IMR-90 (cell line): ENCODE results near the gene CLIP3. TPM values are rescaled to one million over a fixed set of nuclear protein-coding genes. Genes with fewer than 3 reads are reported as not detected.

Experiments
- ATAC-seq: fragments of 200-7000 bp; cut with Tn5 transposase; 2 replicates; pipeline ENCODE4 v1.9.1; 2020; ENCODE audit warnings: low read depth, mild to moderate bottlenecking, moderate library complexity
- BruUV-seq: library from RNA; stranded (reverse); fragments of 400-500 nt; replicated peaks from 2 replicates; lab custom pipeline; 2021; lab: Mats Ljungman, UMichigan
- CTCF ChIA-PET: fragments of 300-600 bp; formaldehyde crosslinking; extraction: SDS; loops from one replicate; lab custom pipeline; 2021; ENCODE audit warnings: antibody characterized with exemption; lab: Yijun Ruan, JAX
- POLR2A ChIA-PET: fragments of 300-600 bp; sonication (Branson Sonifier 250); formaldehyde crosslinking; loops from one replicate; lab custom pipeline; 2022; ENCODE audit warnings: antibody characterized with exemption; ENCODE audit not compliant: unreplicated experiment; lab: Charles Lee
- DNase-seq: peaks from one replicate; pipeline ENCODE4 v3.0.0; 2013
- H2AFZ ChIP-seq: replicated peaks from 2 replicates; pipeline ENCODE3; 2013; ENCODE audit warnings: low read length, mild to moderate bottlenecking; ENCODE audit not compliant: poor library complexity
- H2AK5ac ChIP-seq: 2 replicates; pipeline ENCODE4 v1.6.1; 2013; ENCODE audit warnings: low read depth, low read length, inconsistent platforms
- H2AK9ac ChIP-seq: replicated peaks from 2 replicates; pipeline ENCODE3; 2013; ENCODE audit warnings: mild to moderate bottlenecking, low read depth, low read length, moderate library complexity; ENCODE audit not compliant: poor library complexity
- H2BK120ac ChIP-seq: 2 replicates; pipeline ENCODE4 v1.6.1; 2013; ENCODE audit warnings: low read depth, low read length, inconsistent platforms
- H2BK15ac ChIP-seq: 3 replicates; pipeline ENCODE4 v1.6.1; 2013; ENCODE audit warnings: low read depth, low read length, inconsistent platforms
- H2BK20ac ChIP-seq: 2 replicates; pipeline ENCODE4 v1.6.1; 2013; ENCODE audit warnings: low read depth, mild to moderate bottlenecking, inconsistent platforms, low read length, moderate library complexity
- H2BK5ac ChIP-seq: 2 replicates; pipeline ENCODE4 v1.6.1; 2013; ENCODE audit warnings: mild to moderate bottlenecking, low read depth, low read length, inconsistent platforms; ENCODE audit not compliant: poor library complexity, severe bottlenecking
- H3K14ac ChIP-seq: replicated peaks from 2 replicates; pipeline ENCODE4 v1.6.1; 2013; ENCODE audit warnings: low read depth, low read length, inconsistent platforms
- H3K18ac ChIP-seq: 2 replicates; pipeline ENCODE4 v1.6.1; 2013; ENCODE audit warnings: low read depth, low read length, control low read depth
- H3K23ac ChIP-seq: 2 replicates; pipeline ENCODE4 v1.6.1; 2013; ENCODE audit warnings: low read depth, low read length, inconsistent platforms
- H3K27ac ChIP-seq: 2 replicates; pipeline ENCODE4 v1.5.1; 2013; ENCODE audit warnings: mild to moderate bottlenecking, control low read depth, low read length; ENCODE audit not compliant: insufficient read depth
- H3K27me3 ChIP-seq: 2 replicates; pipeline ENCODE4 v1.6.1; 2013; ENCODE audit warnings: low read length; ENCODE audit not compliant: control insufficient read depth, insufficient read depth
- H3K36me3 ChIP-seq: 2 replicates; pipeline ENCODE4 v1.6.1; 2013; ENCODE audit warnings: low read length, mixed read lengths; ENCODE audit not compliant: control insufficient read depth, insufficient read depth
- H3K4ac ChIP-seq: 2 replicates; pipeline ENCODE4 v1.6.1; 2013; ENCODE audit warnings: low read depth, low read length, inconsistent platforms
- H3K4me1 ChIP-seq: 2 replicates; pipeline ENCODE4 v1.6.1; 2013; ENCODE audit warnings: low read length, mixed read lengths; ENCODE audit not compliant: control insufficient read depth, insufficient read depth
- H3K4me2 ChIP-seq: 2 replicates; pipeline ENCODE4 v1.6.1; 2013; ENCODE audit warnings: low read depth, mild to moderate bottlenecking, control low read depth, low read length, moderate library complexity
- H3K4me3 ChIP-seq: 2 replicates; pipeline ENCODE4 v1.5.1; 2013; ENCODE audit warnings: low read depth, mild to moderate bottlenecking, control low read depth, low read length, moderate library complexity; ENCODE audit not compliant: insufficient read depth
- H3K56ac ChIP-seq: 2 replicates; pipeline ENCODE4 v1.6.1; 2013; ENCODE audit warnings: low read length, inconsistent platforms; ENCODE audit not compliant: insufficient read depth; ENCODE audit errors: extremely low read depth
- H3K79me1 ChIP-seq, 2 experiments: 2 replicates each; pipeline ENCODE4 v1.6.1; 2013; ENCODE audit warnings: low read length in 2 of 2, inconsistent platforms in 1 of 2, low read depth in 1 of 2
- H3K9ac ChIP-seq: 2 replicates; pipeline ENCODE4 v1.6.1; 2013; ENCODE audit warnings: low read depth, low read length, control low read depth
- H3K9me1 ChIP-seq: 2 replicates; pipeline ENCODE4 v1.6.1; 2013; ENCODE audit warnings: low read length, inconsistent platforms; ENCODE audit not compliant: insufficient read depth
- H3K9me3 ChIP-seq: 2 replicates; pipeline ENCODE4 v1.6.1; 2013; ENCODE audit warnings: low read length; ENCODE audit not compliant: control insufficient read depth, insufficient read depth
- H4K20me1 ChIP-seq: 2 replicates; pipeline ENCODE4 v1.6.1; 2013; ENCODE audit warnings: low read length, inconsistent platforms; ENCODE audit not compliant: insufficient read depth
- H4K5ac ChIP-seq: 2 replicates; pipeline ENCODE4 v1.6.1; 2013; ENCODE audit warnings: mild to moderate bottlenecking, low read depth, low read length, control low read depth
- H4K8ac ChIP-seq, 2 experiments: 2 replicates each; pipeline ENCODE4 v1.6.1; 2013; ENCODE audit warnings: low read depth in 2 of 2, low read length in 2 of 2, control low read depth in 1 of 2, inconsistent platforms in 1 of 2
- H4K91ac ChIP-seq: 2 replicates; pipeline ENCODE4 v1.6.1; 2013; ENCODE audit warnings: low read depth, low read length, inconsistent platforms; ENCODE audit not compliant: insufficient read depth
- MAZ ChIP-seq: IDR thresholded peaks from 2 replicates; pipeline ENCODE4 v1.6.1; 2012; ENCODE audit warnings: low read depth, mild to moderate bottlenecking, low read length, improper control_type of control experiment, moderate library complexity, borderline replicate concordance
- POLR2A ChIP-seq: IDR thresholded peaks from 2 replicates; pipeline ENCODE4 v1.6.1; 2012; ENCODE audit warnings: mild to moderate bottlenecking, low read depth, low read length
- RCOR1 ChIP-seq: IDR thresholded peaks from 2 replicates; pipeline ENCODE4 v1.6.1; 2012; ENCODE audit warnings: mild to moderate bottlenecking, low read length, improper control_type of control experiment; ENCODE audit not compliant: insufficient replicate concordance
- RFX5 ChIP-seq: IDR thresholded peaks from 2 replicates; pipeline ENCODE4 v1.8.0; 2012; ENCODE audit warnings: low read depth, mild to moderate bottlenecking, low read length, moderate library complexity
- WGBS, 2 experiments: methylation state at CpG; one replicate each; pipeline versions ENCODE4 v1.1.5 to v1.1.7; 2013; ENCODE audit warnings: missing lambda C conversion rate in 2 of 2; ENCODE audit not compliant: insufficient read length in 1 of 2; ENCODE audit errors: extremely low coverage in 2 of 2; 5-methylcytosine and 5-hydroxymethylcytosine counted together
- dilution Hi-C: fragments of 300-500 bp; cut with HindIII; formaldehyde crosslinking; loops from one replicate; pipeline ENCODE4 v1.14.3; 2018; ENCODE audit warnings: low sequenced_read_pairs; ENCODE audit not compliant: unreplicated experiment
- in situ Hi-C: fragments of 300-500 bp; cut with MboI; formaldehyde crosslinking; loops from 3 replicates; pipeline ENCODE4 v1.14.3; 2019; ENCODE audit warnings: low sequenced_read_pairs, inconsistent platforms, mixed read lengths
- intact Hi-C: fragments of 100-400 bp; cut with micrococcal nuclease; formaldehyde crosslinking; loops from 2 replicates; pipeline ENCODE4 v1.10.0; 2022
- polyA plus RNA-seq, 3 experiments: library from polyadenylated mRNA; depleted of rRNA; stranded (reverse); fragments of >200 nt; gene quantifications; 2 replicates each; pipeline ENCODE4 v1.2.3, GENCODE V29; 2012; ENCODE audit warnings: low replicate concordance in 1 of 3
- total RNA-seq: library from RNA; depleted of rRNA; stranded (reverse); fragments of >200 nt; gene quantifications from 2 replicates; pipeline ENCODE4 v1.2.3, GENCODE V29; 2012
- TF ChIP-seq, protein P1 (sequence below): conservative IDR thresholded peaks from 2 replicates; pipeline ENCODE4 v1.5.1; 2012; ENCODE audit warnings: mild to moderate bottlenecking, low read depth, low read length, improper control_type of control experiment
- TF ChIP-seq, protein P2 (sequence below): fragments of 150-350 bp; IDR thresholded peaks from 2 replicates; pipeline ENCODE4 v1.6.1; 2016; ENCODE audit warnings: low read depth, mild to moderate bottlenecking, low read length, moderate library complexity, borderline replicate concordance

CLIP3 gene
- total and polyA plus RNA-seq, 2 of the 4 experiments (the other 2 are of a cell fraction), result 5.4 to 28.7 TPM

DNA sequence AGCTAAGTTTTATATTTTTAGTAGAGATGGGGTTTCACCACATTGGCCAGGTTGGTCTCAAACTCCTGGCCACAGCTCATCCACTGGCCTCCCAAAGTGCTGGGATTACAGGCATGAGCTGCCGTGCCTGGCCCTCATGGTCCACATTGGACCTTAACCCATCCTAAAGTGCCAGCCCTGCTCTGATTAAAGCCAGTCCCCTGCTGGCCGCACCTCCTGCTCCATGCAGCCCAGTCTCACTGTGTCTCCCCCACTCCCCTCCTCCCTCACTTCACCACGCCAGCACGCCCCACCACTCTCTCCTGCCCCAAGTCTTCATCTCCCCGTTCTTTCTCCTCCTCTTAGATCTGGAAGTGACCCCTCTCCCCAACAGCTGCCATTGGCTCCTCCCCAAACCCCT is 54.4 kb downstream of the CLIP3 start:
- no peaks in the 10 kb centered on the region for H3K36me3 ChIP-seq
- H4K5ac ChIP-seq, result no peak overlapping the region
- no peak overlapping the region for H2BK15ac ChIP-seq
- H4K8ac ChIP-seq, result no peak overlapping the region
- H3K23ac ChIP-seq, result no peak overlapping the region
- H2AK5ac ChIP-seq, result no peak overlapping the region
- H3K4me2 ChIP-seq, result no peak overlapping the region
- H3K4me1 ChIP-seq, result no peaks in the 10 kb centered on the region
- H3K9ac ChIP-seq, result no peak overlapping the region
- no peak overlapping the region for H2BK120ac ChIP-seq
- BruUV-seq, result no TSS peak
- no peak for DNase-seq
- no peaks in the 10 kb centered on the region for H4K20me1 ChIP-seq
- in situ Hi-C loops (no loop called here), dilution Hi-C loops (no loop called here), intact Hi-C loops (no loop called here)
- no peak overlapping the region for H3K18ac ChIP-seq
- no peak overlapping the region for H2AFZ ChIP-seq
- no peak overlapping the region for H3K4ac ChIP-seq
- 40% methylated on average over 3 of the region's 5 CpGs; no CpG with 5 or more reads in 1 of the 2 experiments for WGBS, 2 experiments
- POLR2A ChIA-PET, result no interaction called here
- H3K79me1 ChIP-seq, result no peaks in the 10 kb centered on the region
- H2BK5ac ChIP-seq, result no peak overlapping the region
- no peaks in the 10 kb centered on the region for H3K9me3 ChIP-seq
- no peak overlapping the region for H3K14ac ChIP-seq
- peaks cover 13% of the 10 kb centered on the region for H3K27me3 ChIP-seq
- H3K4me3 ChIP-seq, result no peak overlapping the region
- no peaks in the 10 kb centered on the region for H3K9me1 ChIP-seq
- H4K91ac ChIP-seq, result no peak overlapping the region
- no peak overlapping the region for H2AK9ac ChIP-seq
- no peak overlapping the region for H3K56ac ChIP-seq
- ATAC-seq, result no peak
- CTCF ChIA-PET, result no interaction called here
- H3K27ac ChIP-seq, result no peak overlapping the region
- no peak overlapping the region for H2BK20ac ChIP-seq
- TF ChIP-seq RFX5 (no peak), RCOR1 (no peak), POLR2A (no peak), MAZ (no peak)
- TF ChIP-seq, protein P1, sequence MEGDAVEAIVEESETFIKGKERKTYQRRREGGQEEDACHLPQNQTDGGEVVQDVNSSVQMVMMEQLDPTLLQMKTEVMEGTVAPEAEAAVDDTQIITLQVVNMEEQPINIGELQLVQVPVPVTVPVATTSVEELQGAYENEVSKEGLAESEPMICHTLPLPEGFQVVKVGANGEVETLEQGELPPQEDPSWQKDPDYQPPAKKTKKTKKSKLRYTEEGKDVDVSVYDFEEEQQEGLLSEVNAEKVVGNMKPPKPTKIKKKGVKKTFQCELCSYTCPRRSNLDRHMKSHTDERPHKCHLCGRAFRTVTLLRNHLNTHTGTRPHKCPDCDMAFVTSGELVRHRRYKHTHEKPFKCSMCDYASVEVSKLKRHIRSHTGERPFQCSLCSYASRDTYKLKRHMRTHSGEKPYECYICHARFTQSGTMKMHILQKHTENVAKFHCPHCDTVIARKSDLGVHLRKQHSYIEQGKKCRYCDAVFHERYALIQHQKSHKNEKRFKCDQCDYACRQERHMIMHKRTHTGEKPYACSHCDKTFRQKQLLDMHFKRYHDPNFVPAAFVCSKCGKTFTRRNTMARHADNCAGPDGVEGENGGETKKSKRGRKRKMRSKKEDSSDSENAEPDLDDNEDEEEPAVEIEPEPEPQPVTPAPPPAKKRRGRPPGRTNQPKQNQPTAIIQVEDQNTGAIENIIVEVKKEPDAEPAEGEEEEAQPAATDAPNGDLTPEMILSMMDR, result no peak
- TF ChIP-seq, protein P2, sequence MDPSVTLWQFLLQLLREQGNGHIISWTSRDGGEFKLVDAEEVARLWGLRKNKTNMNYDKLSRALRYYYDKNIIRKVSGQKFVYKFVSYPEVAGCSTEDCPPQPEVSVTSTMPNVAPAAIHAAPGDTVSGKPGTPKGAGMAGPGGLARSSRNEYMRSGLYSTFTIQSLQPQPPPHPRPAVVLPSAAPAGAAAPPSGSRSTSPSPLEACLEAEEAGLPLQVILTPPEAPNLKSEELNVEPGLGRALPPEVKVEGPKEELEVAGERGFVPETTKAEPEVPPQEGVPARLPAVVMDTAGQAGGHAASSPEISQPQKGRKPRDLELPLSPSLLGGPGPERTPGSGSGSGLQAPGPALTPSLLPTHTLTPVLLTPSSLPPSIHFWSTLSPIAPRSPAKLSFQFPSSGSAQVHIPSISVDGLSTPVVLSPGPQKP, result no peak
